ENCODE results near the gene LSM8.

LSM8 gene

GRCh38 chr7:118184565-118184940 lies 589 bp downstream of the LSM8 start:
- Histone ChIP-seq H3K36me3 (peaks cover 21% of the 10 kb centered on the region), H3K27ac (peak overlapping the region; percentile 93), H3K4me1 (ENCODE audit: control insufficient read depth in 1 of 2, insufficient read depth in 1 of 2, low read depth in 1 of 2, low read length in 1 of 2) (peaks cover 5 to 22% of the 10 kb centered on the region in 2 experiments), H3K27me3 (no peaks in the 10 kb centered on the region), H3K9me3 (no peaks in the 10 kb centered on the region), H3K4me3 (ENCODE audit: low read depth in 1 of 2, low read length in 1 of 2) (peak overlapping the region; percentile 79 to 89)
- TF ChIP-seq CTCF (IDR thresholded peaks at IDR 0.05), result no peak

- no peak overlapping the region for H3K27ac ChIP-seq
- no peak for TF ChIP-seq CTCF (IDR thresholded peaks at IDR 0.05)
- no peak overlapping the region for H3K4me3 ChIP-seq (ENCODE audit: low read depth in 1 of 2, low read length in 1 of 2)
Measured at GRCh38 chr7:118185163-118185860, 1.3 kb downstream of the LSM8 start.

GRCh38 chr7:118186501-118186900 lies 2.5 kb downstream of the LSM8 start:
- Histone ChIP-seq H3K36me3 (peaks cover 34% of the 10 kb centered on the region), H3K27ac (no peak overlapping the region), H3K9me3 (no peaks in the 10 kb centered on the region), H3K4me1 (ENCODE audit: control insufficient read depth in 1 of 2, insufficient read depth in 1 of 2, low read depth in 1 of 2, low read length in 1 of 2) (peaks cover 5 to 22% of the 10 kb centered on the region in 2 experiments), H3K4me3 (ENCODE audit: low read depth in 1 of 2, low read length in 1 of 2) (no peak overlapping the region), H3K27me3 (no peaks in the 10 kb centered on the region)
- no peak for TF ChIP-seq CTCF (IDR thresholded peaks at IDR 0.05)

More at GRCh38 chr7:118185163-118185860, 1.3 kb downstream of the LSM8 start:
- no peaks in the 10 kb centered on the region for H3K9me3 ChIP-seq
- no peaks in the 10 kb centered on the region for H3K27me3 ChIP-seq
- peaks cover 5 to 22% of the 10 kb centered on the region in 2 experiments for H3K4me1 ChIP-seq (ENCODE audit: control insufficient read depth in 1 of 2, insufficient read depth in 1 of 2, low read depth in 1 of 2, low read length in 1 of 2)
- peaks cover 23% of the 10 kb centered on the region for H3K36me3 ChIP-seq

GRCh38 chr7:118194571-118194970 lies 10.6 kb downstream of the LSM8 start:
- Histone ChIP-seq H3K27ac (no peak overlapping the region), H3K27me3 (no peaks in the 10 kb centered on the region), H3K36me3 (peaks cover 27% of the 10 kb centered on the region), H3K4me3 (ENCODE audit: low read depth in 1 of 2, low read length in 1 of 2) (no peak overlapping the region), H3K9me3 (no peaks in the 10 kb centered on the region), H3K4me1 (ENCODE audit: control insufficient read depth in 1 of 2, insufficient read depth in 1 of 2, low read depth in 1 of 2, low read length in 1 of 2) (no peaks in the 10 kb centered on the region)
- TF ChIP-seq CTCF (IDR thresholded peaks at IDR 0.05), result no peak

GRCh38 chr7:118195837-118196474 lies 12.0 kb downstream of the LSM8 start:
- Histone ChIP-seq H3K4me1 (ENCODE audit: control insufficient read depth in 1 of 2, insufficient read depth in 1 of 2, low read depth in 1 of 2, low read length in 1 of 2) (no peaks in the 10 kb centered on the region), H3K27ac (no peak overlapping the region), H3K27me3 (no peaks in the 10 kb centered on the region), H3K36me3 (peaks cover 20% of the 10 kb centered on the region), H3K4me3 (ENCODE audit: low read depth in 1 of 2, low read length in 1 of 2) (no peak overlapping the region), H3K9me3 (no peaks in the 10 kb centered on the region)
- TF ChIP-seq CTCF (IDR thresholded peaks at IDR 0.05), result peak; percentile 55

Data from neutrophil (primary cell).